NCI-H1694 (cell line): ENCODE data around the gene LYPLAL1.
"Not testable (repeated sequence)": the region's sequence is repeated elsewhere in the genome, so short reads cannot be mapped to it uniquely, and the experiment has no call there.

Experiments
- DNase-seq: peaks from one replicate; lab custom pipeline; 2025; lab: John Stamatoyannopoulos, UW

Gene LYPLAL1

DNA sequence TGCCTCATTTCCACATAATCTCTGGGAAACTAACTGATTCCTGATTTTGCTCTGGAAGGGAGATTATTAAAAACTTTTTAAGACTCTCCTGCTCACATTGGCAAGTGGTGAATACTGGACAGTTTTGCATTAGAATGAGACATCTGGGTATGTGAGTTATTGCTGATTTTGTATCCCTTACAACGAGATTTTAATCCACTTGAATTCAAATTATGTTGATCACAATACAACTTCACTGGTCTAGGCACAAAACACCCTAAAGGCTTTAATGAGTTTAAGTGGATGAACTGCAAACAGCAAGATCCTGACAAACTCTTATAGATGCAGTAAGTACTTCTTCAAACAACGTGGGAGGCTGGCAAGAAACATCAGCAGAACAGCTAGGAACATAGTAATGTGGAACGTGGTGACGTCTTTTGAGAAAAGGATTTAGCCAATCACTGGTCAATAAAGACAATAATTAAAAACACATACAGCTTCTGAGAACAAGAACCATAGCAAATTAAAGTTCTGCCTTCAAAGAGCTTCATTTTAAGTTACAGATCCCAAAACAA lies 10.2 kb upstream of the LYPLAL1 start:
- no peak for DNase-seq

GRCh38 chr1:219171192-219171935 lies 2.3 kb upstream of the LYPLAL1 start:
- no peak for DNase-seq

DNA sequence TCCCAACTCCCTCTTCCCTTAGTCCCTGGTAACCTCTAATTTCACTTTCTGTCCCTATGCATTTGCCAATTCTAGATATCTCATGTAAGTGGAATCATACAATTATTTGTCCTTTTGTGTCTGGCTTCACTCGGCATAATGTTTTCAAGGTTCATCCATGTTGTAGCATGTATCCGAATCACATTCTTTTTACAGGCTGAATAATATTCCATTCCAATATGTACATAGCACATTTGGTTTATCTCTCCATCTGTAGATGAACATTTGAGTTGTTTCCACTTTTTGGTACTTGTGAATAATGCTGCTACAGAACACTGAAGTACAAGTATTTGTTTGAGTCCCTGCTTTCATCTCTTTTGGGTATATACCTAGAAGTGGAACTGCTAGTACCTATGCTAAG lies 857 bp upstream of the LYPLAL1 start:
- no peak for DNase-seq

GRCh38 chr1:219173434-219173757 lies 282 bp upstream of the LYPLAL1 start:
- DNase-seq, result no peak

DNA sequence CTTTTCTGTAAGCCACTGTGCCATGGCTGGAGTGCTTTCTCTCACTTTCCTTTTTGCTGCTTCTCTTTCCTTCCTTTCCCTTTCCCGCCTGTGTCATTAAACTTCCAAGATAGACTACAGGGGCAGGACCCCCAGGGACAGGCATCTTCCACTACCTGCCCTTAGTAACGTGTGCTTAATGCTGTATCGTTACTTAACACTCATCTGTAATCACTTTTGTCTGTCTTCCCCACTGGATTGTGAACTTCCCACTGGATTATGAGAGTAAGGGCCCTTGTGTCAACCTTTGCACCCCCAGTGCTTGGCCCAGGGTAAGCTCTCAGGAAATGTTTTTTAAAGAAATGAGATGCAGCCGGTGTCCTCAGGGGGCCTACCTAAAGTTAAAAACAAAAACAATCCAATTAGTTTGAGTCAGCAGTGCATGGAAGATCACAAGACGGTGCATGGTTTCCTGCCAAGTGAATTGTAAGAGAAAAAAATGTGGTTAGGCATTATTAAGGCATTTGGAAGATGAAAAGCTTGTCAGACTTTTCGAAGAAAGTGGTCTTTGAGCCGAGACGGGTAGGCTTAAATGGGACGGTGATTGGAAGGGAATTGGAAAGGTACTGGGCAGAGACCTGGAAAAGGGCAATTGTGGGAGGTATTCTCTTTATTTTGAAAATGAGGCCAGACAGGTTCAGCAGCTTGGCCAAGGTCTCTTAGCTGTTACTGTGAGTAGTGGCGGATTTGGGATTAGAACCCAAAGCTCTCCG lies 958 bp downstream of the LYPLAL1 start:
- no peak for DNase-seq

GRCh38 chr1:219175212-219175564 lies 1.5 kb downstream of the LYPLAL1 start:
- DNase-seq, result no peak

- no peak for DNase-seq
These were observed 2.5 kb downstream of the LYPLAL1 start for GRCh38 chr1:219176168-219176567.

DNA sequence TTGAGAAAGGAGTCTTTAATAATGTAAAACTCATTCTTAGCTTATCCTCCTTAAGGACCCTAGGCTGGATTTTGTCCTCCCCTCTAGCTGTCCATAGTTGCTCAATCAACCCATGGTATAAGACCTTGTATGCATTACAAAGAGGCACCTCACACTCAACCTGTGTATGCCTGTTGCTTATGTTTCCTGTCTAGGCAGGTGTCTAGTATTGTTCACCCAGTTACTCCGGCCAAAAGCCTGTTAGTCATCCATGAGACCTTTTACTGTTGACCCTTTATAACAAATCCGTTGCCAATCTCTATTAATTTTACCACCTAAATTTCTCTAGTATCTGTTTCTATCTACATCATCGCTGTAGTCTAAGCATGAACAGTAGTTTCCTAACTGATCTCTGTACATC lies 3.7 kb downstream of the LYPLAL1 start:
- no peak for DNase-seq

DNA sequence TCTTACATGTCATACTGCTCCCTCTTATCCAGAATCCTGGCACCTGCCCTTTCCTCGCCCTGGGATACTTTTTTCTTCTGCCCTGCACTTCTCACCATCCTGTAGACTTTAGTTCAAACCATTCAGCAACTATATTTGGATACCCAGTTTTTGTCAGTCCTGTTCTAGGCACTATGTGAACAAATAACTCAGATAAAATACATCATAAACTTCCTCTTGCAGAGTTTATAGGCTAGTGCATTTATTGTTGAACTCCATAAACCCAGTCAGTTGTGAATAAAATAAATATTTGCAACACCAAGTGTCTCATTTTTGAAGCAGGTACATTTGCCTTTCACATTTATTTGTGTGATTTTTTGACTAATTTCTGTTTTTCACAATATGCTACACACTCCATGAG lies 4.3 kb downstream of the LYPLAL1 start:
- DNase-seq, result no peak

- DNase-seq, result no peak
These were observed 5.6 kb downstream of the LYPLAL1 start for GRCh38 chr1:219179293-219179692.

- DNase-seq, result no peak
These were observed 10.7 kb downstream of the LYPLAL1 start for GRCh38 chr1:219184337-219184736.

DNA sequence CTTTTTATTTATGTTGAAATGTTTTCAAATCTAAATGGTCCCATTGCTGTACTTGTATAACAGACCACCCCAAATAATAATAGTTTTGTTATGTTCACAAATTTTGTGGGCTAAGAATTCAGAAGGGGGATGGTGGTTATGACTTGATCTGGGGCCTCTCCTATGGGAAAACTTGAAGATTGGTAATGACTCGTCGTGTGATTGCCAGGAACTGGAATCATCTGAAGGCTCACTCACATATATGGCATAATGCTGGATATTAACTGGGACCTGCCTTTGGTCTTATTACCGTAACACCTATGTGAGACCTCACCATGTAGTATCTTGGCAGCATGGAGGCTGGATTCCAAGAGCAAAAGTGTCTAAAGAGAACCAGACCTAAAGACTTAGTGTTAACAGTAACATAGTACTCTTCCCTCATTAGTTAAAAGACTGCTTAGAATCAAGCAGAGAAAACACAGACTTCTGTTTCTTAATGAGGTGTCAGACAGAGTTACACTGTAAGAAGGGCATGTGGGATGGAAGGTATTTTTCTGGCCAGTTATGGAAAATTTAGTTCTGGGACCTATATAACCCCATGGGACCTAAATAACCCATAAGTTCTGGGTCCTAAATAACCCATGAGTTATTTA lies 11.9 kb downstream of the LYPLAL1 start:
- no peak for DNase-seq

DNA sequence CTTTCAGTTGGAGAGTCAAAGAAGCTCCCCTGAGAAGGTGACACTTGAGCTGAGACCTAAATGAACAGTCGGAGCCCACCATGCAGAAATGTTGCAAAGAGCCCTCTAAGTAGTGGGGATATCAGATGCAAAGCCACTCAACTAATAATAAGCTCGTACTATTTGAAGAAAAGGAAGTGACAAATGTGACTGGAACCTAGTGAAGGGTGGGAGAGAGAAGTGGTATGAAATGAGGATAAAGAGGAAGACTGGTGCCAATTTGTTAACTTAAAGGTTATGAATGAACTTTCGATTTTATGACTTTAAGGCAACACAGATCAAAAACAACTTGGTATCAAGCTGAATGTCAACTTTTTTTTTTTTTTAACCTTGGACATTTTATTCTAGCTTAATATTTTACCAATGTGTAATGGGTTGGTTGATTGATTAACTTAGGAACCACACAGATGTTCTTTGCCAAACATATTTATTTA lies 14.7 kb downstream of the LYPLAL1 start:
- DNase-seq, result no peak

GRCh38 chr1:219189021-219189824 lies 15.5 kb downstream of the LYPLAL1 start:
- DNase-seq, result no peak

DNA sequence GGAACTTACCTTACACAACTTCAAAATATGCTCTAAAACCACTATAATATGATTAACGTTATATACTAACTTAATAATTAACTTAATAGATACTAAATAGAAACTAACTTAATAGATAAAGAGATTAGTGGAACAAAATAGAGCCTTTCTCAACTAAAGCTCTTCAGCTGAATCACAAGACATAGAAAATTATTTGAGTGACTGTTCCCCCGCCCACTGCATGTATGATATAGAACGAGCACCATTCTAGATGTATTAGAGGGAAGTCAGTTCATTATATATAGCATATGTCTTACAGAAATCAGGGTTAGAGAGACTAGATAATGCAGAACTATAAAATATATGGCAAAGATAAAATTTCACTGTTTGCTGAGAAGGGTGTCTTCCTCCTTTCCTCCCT lies 16.3 kb downstream of the LYPLAL1 start:
- no peak for DNase-seq

- no peak for DNase-seq
These were observed 16.9 kb downstream of the LYPLAL1 start for GRCh38 chr1:219190605-219191004.

- not testable (repeated sequence) for DNase-seq
These were observed 22.2 kb downstream of the LYPLAL1 start for GRCh38 chr1:219195833-219196232.

DNA sequence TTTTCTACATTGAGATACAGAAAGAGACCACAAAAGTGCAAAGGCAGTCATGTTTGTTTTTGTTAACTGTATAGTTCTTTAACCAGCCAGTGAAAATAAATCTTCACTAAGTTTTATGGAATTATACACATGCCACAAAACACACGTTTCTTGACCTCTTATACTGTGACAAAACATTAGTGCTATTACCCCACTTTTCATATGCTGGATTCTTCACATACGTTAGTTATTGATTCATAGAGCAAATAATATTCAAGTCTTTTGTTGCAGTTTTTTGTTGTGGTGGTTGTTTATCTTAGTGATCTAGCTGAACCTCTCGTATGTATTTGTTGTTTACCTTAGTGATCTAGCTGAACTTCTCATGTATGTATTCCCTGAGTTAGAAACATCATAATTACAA lies 28.0 kb downstream of the LYPLAL1 start:
- no peak for DNase-seq

GRCh38 chr1:219202567-219202966 lies 28.9 kb downstream of the LYPLAL1 start:
- DNase-seq, result no peak

- DNase-seq, result no peak
These were observed 32.7 kb downstream of the LYPLAL1 start for GRCh38 chr1:219206350-219206749.

GRCh38 chr1:219209578-219209977 lies 35.9 kb downstream of the LYPLAL1 start:
- no peak for DNase-seq

DNA sequence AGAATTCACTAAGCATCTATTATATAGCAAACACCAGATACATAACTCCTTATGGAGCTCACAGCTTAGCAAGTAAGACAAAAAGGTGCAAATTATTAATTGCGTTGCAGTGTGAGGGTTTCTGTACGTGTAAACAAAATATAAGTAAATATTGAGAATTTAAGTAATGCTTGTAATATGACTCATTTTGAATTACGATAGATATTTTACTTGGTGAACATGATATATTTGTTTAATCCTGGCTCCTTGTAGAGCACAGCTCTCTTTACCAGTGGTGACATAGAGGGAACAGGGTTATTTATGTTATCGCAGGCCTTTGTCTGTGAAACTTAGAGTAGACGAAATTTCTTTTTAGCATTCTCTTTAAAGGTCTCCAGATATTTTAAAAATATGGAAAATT lies 36.4 kb downstream of the LYPLAL1 start:
- no peak for DNase-seq
